HG03095 (cell line): ENCODE data around the gene FOSB.
A peak's percentile ranks its signal among the peaks of the same experiment; 100 is the strongest.
"Not testable (repeated sequence)": the region's sequence is repeated elsewhere in the genome, so short reads cannot be mapped to it uniquely, and the experiment has no call there.

ENCODE experiments used
- ATAC-seq: cut with Tn5 transposase; IDR thresholded peaks from one replicate; pipeline ENCODE4 v1.9.1; 2021; ENCODE audit warnings: moderate library complexity; ENCODE audit not compliant: unreplicated experiment

FOSB gene

DNA sequence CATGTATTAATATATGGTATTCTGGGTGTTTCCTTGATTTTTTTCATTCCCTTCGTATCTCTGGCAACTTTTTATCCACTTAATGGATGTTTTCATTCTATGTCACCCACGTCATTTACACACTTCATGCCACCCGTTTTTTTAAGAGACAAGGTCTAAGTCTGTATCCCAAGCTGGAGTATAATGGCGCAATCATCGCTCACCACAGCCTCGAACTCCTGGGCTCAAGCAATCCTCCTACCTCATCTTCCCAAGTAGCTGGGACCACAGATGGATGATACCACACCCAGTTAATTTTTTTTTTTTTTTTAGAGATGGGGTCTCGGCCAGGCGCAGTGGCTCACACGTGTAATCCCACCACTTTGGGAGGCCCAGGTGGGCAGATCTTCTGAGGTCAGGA is 36.1 kb downstream of the FOSB start:
- no peak for ATAC-seq

DNA sequence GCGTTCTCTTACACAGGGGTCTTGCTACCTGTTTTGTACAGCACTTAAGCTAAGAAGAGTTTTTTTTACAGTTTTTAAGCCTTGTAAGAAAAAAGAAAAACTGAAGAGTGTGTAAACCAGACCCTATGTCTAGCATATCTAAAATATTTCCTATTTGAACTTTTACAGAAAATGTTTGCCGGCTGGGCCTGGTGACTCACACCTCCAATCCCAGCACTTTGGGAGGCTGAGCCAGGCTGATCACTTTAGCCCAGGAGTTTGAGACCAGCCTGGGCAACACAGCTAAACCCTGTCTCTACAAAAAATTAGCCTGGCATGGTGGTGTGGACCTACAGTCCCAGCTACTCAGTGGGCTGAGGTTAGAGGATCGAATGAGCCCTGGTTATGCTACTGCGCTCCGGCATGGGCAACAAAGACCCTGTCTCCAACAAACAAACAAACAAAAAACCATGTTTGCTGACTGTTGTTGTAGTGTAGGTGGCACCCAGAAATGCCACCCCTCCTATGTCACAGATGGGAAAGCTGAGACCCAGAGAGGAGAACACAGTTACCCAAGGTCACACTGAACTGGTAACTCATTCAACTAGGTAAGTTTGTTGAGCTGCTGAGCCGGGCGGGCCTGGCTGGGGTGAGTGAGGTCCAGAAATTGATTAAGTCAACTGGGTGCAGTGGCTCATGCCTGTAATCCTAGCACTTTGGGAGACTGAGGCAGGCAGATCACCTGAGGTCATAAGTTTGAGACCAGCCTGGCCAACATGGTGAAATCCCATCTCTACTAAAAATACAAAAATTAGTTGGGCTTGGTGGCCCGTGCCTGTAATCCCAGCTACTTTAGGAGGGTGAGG is 37.6 kb downstream of the FOSB start:
- ATAC-seq: no peak

DNA sequence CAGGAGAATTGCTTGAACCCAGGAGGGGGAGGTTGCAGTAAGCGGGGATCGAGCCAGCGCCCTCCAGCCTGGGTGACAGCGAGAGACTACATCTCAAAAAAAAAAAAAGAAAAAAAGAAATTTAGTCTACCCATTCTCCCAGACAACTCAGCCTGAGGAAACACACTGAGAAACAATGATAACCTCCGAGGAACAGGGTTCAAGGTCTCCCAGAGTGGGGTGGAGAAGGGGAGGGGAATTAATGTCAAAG is 38.1 kb downstream of the FOSB start:
- no peak for ATAC-seq

DNA sequence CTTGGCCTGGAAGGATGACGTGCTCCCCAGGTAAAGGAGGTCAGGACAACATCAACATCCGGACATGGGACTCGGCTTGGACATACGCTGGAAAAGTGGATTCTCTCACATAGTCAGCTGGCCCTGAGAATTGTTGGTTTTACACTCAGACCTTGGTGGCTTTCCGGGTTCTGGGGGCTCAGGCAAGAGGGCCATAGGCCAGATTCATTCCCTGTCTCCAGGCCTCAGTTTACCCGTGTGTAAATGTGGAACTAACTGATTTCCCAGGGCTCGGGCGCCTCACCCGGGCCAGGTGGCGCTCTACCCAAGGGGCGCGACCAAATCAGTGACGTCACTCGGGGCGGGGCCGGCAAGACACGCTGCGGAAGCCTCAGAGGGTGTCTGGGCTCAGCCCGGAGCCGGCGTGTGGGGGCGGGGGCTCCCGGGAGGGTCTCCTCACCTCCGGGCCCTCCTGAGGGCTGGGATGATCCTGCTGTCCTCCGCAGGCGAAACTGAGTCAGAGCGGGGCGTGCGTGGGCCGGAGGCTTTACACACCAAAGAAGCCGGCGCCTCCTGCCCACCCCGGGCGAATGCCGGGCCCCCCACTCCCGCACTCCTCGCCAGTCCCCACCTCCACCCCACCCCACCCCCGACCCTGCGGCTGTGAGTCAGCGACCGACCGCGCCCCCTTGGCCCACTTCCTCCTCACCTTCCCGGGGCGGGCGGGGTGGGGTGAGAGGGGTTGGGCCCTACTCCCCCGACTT is 38.6 kb downstream of the FOSB start:
- peak; percentile 51 for ATAC-seq

DNA sequence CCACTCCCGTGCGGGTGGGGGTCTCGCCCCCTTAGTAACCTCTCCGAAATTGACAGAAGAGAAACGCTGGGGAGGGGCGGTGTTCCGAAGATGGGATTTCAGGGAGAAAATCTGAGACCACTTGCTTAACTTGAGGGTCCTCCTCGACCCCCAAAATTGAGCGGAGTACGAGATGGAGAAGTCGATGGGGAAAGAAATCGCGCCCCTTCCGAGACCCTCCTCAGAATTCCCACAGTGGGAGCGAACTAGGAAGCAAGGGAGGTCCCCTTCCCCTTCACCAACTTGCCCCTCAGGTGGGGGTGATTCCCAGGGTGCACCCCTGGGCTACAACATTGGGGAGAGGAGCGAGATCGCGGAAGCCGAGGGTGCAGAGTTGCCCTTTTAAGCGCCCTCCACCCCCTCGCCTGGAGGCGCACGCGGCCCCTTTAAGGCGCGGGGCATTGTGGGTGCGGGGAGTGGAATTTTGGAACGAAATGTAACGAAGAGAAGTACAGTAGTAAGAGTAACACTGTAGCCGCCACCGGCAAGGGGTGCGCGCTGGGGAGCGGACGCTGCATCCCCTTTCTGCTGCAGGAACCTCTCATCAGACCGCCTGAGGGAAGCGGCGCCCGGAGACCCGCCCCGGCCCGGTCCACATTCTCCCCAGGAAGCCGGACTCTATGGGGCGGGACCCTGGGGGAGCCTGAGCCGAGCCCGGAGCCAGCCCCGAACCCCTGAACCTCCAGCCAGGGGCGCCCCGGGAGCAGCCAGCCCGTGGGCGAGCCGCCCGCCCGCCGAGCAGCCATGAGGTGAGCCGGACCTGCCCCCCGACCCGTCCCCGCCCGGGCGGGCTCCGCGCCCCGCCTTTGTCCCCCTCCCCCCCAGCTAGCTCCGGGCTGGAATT is 39.4 kb downstream of the FOSB start, which contains the start of gene VASP:
Gene VASP, plus strand, starts transcription at position 491 of the 883 bp plus-strand sequence. Its CDS starts 293 bp downstream, at position 784.
- peak; percentile 45 for ATAC-seq

DNA sequence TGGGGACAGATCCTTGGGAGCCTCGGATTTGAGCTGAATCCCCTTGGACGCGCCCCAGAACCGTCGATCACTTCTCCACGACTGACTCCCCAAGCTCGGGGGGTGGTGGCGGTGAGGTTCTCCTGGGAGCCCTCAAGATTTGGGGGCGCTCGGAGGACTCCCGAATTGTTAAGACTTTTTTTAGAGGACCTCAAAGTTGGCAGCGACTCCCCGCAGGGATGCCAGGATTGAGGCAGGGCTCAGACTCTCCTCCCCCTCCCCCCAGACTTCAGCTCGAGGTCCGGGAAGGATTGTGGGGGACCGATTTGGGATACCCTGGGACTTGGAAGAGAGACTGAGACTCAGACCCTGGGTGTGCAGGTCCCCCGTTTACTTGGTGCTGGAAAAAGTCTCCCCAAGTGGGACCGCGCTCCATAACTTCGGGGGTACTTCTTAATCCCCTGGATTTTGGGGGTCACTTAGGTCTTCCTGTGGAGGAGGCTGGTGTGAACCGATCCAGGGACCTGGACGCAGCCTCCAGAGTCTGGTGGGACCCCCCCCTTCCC is 40.1 kb downstream of the FOSB start:
- ATAC-seq: no peak

DNA sequence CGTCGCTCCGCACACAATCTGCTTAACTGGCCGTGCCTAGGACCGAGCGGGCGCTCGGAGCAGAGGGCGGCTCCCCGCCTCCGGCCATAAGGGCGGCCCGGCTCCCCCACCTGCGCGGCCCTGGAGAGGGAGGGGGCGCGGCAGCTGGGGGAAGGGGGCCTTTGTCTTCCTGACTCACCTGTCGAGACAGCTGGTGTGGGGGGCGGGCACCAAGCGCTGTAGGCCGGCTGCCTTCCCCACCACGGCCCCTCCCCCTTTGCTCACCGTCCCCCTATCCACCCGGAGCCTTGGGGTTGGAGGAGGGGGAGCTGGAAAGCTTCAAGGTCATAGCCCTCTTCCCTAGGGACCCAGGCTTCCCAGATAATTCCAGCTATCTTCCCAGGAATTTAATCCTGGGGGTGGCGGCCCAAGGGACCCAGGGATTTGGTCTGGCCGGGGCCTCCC is 40.6 kb downstream of the FOSB start:
- no peak for ATAC-seq

DNA sequence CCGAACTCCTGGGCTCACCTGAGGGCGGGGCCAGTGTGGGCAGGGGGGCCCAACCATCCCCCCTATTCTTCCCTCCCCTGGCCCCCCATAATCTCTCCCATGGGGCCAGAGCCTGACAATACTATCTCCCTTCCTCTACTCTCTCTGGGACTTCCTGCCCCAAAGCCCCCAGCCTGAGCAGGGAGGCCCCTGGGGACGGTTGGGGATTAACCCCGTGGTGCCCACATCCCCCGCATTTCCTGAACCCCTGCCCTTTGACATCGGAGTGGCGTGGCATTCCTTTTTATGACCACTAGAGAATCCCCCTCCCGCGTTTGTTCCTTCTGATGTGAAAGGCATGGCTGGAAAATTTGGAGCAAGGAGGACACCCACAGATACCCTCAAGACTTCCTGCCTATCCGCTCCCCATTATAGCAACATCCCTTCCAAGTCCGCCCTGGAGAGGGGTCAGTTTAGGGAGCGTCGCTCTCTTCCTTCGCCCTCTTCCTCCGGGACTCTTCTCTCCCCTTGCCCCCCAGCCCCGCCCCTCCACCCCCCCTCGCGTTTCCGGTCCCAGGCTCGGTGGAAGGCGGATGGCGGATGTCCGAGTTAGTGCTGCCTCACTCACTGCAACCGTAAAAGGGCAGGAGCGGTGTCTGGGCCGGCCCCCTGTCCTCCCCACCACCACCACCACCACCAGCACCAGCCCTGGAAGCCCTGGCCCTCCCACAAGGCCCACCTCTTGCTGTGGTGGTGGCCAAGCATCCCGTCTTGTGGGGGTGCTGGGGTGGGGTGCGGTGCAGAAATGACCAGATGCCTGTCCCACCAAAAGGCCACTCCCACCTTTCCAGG is 41.3 kb downstream of the FOSB start:
- no peak for ATAC-seq

DNA sequence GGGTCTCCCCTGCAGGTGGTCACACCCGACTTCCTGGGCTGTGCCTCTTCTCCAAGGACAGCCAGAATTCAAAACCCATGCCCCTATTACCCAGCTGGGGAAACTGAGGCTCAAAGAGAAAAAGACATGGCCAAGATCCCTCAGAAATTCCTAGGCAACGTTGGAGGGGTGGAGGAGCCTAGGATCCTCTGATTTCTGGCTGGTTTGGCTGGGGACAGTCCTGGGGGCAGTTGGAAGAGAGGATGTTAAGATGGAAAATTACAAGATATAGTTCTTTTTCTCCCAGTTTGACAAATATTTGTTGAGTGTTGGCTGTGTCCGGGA is 41.9 kb downstream of the FOSB start:
- no peak for ATAC-seq

DNA sequence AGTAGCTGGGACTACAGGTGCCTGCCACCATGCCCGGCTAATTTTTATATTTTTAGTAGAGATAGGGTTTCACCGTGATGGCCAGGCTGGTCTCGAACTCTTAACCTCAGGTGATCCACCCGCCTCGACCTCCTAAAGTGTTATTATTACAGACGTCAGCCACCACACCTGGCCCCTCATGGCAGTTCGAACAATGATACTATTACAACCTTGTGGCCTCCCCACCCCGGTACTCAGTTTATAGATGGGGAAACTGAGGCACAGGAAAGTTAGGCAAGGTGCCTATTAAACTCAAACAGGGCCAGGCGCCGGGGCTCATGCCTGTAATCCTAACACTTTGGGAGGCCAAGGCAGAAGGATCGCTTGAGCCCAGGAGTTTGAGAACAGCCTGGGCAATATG is 42.6 kb downstream of the FOSB start:
- ATAC-seq: not testable (repeated sequence)

DNA sequence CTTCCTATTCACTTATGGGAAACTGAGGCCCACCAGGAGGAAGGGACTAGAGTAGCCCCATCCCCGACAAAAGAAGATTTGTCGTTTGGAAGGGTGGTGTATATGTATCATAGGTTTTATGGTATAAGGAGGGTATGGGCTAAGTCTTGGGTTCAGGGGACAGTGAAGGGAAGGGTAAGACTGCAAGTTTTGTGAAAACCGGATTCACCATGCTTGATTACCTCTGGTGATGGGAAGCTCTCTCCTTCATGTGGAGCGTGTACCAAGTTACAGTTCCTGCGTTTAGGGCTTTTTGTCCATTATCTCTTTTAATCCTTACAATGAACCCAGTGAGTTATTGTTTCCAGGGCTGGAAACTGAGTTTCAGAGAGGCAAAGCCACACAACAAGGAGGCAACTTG is 43.3 kb downstream of the FOSB start:
- no peak for ATAC-seq

DNA sequence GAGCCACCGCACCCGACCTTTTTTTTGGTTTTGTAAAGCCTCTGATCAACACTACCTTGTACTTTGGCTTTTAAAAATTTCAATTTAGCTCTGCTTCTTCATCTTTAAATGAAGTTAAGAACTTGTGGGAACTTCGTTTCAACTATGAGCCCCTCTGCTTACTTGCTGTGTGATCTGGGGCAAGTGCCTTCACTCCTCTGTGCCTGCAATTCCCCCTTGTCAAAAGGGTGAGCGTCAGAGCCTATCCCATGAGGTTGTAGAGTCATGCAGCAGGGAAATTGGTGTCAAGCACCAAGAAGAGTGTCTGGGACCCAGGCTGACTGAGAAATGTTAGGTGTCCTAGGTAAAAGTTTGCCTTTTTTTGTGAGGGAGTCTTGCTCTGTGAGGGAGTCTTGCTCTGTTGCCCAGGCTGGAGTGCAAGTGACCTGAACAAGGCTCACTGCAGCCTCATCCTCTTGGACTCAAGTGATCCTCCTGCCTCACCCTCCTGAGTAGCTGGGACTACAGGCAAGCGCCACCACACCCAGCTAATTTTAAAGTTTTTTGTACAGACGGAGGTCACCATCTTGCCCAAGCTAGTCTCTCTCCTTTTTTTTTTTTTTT is 45.2 kb downstream of the FOSB start:
- no peak for ATAC-seq

DNA sequence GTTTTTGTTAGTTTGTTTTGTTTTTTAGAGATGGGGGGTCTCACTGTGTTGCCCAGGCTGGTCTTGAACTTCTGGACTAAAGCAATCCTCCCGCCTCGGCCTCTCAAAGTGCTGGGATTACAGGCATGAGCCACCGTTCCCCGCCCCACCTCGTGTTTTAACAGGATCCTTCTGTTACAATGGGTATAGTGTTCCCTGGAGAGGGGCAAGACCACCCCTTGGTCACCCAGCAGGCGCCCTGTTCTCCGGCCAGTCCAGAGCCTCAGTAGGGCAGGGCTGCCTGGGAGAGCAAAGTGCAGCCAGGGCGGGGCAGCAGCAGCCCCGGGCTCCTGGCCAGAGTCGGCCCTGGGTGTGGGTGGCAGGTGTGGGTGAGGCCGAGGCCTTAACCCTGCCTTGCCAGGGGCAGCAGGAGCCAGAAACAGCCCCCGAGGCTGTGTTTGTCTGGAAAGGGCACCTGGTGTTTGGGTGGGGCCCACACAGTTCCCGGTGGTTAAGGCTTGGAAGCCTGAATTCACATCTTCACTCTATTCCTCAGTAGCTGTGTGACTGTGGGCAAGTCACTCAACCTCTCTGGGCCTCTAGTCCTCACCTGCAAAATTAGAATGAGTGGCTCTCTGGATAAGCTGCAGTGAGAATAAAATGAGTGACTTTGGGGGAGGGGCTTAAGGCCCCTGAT is 46.7 kb downstream of the FOSB start:
- ATAC-seq: no peak

DNA sequence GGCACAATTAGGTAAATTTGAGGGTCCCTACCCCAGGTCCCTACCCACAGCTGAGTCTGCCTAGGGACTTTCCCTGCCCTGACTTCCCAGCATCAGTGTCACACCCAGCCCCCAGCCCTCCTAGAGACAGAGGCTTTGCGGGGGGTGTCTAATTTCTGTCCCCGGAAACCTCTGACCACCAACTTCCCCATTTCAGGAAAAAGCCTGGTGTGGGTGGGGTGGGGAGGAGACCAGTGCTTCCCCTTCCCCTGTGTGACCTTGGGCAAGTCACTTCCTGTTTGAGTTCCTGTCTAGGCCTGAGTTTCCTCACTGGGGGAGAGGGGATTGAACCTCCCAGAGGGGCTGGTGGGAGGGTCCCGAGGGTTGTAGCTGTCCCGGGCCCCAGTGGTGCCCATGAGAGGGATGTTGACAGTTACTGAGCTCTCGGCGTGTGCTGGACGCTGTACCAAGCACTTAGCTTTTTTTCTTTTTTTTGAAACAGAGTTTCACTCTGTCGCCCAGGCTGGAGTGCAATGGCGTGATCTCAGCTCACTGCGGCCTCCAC is 47.4 kb downstream of the FOSB start:
- ATAC-seq: no peak

DNA sequence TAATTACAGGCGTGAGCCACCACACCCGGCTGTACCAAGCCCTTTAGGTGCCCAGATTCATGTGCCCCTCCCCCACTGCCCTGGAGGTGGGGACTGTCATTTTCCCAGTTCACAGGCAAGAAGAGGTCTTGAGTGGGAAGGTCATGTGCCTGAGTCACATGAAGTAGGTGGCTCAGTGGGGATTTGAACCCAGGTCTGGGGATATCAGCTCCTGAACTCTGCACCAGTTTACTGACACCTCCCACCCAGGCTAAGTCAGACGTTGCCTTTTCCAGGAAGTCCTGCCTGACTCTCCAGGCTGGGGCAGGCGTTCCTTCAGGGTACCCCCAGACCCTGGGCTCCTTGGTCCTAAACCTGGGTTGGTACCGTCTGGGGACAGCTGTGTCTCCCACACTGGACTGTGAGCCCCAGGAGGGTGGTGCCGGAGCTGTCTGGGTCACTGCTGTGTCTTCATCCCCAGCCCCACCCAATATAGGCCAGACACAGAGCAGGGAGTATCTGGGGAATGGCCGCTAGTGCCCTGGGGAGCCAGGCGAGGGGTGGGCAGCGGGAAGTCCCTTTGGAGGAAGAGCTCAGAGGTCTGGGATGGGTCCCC is 48.1 kb downstream of the FOSB start:
- no peak for ATAC-seq

DNA sequence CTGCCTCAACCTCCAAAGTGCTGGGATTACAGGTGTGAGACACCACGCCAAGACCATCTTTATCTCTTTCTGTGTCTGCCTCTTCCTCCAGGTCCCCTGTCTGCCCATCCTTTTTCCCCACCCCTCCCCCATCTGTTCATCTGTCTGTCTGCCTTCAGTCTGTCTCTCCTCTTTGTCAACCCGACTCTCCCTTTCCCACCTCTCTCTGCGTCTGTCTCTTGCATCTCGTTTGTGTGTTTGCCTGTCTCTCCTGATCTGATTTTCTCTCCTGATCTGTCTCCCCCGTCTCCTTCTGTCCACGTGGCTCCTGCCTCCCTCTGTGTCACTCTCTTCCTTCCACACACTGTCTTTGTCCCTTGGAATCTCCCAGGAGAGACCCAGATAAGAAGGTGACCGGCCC is 49.4 kb downstream of the FOSB start:
- ATAC-seq: no peak

DNA sequence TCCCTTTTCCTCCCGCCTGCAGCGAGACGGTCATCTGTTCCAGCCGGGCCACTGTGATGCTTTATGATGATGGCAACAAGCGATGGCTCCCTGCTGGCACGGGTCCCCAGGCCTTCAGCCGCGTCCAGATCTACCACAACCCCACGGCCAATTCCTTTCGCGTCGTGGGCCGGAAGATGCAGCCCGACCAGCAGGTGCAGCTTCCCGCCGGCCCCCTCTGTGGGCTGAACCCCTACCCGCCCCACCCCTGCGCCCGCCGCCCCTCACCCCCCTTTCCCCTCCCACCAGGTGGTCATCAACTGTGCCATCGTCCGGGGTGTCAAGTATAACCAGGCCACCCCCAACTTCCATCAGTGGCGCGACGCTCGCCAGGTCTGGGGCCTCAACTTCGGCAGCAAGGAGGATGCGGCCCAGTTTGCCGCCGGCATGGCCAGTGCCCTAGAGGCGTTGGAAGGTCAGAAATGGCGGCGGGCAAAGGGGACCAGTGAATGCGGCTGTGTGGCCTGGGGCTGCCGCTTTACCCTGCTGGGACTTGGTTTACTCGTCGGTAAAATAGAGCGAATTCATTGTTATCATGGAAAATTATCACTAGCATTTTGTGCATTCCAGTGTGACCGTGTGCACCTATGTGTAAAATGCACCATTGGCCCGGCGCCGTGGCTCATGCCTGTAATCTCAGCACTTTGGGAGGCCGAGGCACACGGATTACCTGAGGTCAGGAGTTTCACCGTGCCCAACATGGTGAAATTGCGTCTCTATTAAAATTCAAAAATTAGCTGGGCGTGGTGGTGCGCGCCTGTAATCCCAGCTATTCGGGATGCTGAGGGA is 50.1 kb downstream of the FOSB start:
- ATAC-seq: no peak

DNA sequence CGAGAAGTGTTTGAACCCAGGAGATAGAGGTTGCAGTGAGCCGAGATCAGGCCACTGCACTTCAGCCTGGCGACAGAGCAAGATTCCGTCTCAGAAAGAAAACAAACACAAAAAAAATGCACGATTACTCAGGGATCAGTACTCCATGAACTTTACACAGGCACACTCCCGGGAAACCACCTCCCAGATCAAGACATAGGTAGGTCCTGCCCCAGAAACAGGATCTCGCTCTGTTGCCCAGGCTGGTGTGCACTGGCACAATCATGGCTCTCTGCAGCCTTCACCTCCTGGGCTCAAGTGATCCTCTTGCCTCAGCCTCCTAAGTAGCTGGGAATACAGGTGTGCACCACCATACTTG is 50.7 kb downstream of the FOSB start:
- no peak for ATAC-seq
